Stimulated activated CD4-positive, alpha-beta T cell treated with anti-CD3 and anti-CD28 coated beads, Interleukin-1b, Interleukin-23, amount 100 ng/mL, for 48 hours (primary cell): ENCODE measurements around the gene SLC35E2B.
"Not testable (repeated sequence)": the region's sequence is repeated elsewhere in the genome, so short reads cannot be mapped to it uniquely, and the experiment has no call there.

Experiments
- DNase-seq: peaks from one replicate; pipeline ENCODE4 v3.0.0-alpha.2; 2020

The SLC35E2B gene

GRCh38 chr1:1692714-1693647, at the start of gene SLC35E2B:
Gene SLC35E2B, minus strand, starts transcription at chr1:1692795. Its CDS starts 16,096 bp downstream, at chr1:1676699.
- DNase-seq = peak; percentile 94

GRCh38 chr1:1741013-1741412, 48.4 kb upstream of the SLC35E2B start:
- not testable (repeated sequence) for DNase-seq

GRCh38 chr1:1738799-1739337, 46.3 kb upstream of the SLC35E2B start:
- DNase-seq = not testable (repeated sequence)

- not testable (repeated sequence) for DNase-seq
Measured at GRCh38 chr1:1737675-1738590, 45.3 kb upstream of the SLC35E2B start.

GRCh38 chr1:1732381-1732780, 39.8 kb upstream of the SLC35E2B start:
- DNase-seq = no peak

- DNase-seq = no peak
Measured at GRCh38 chr1:1730870-1731269, 38.3 kb upstream of the SLC35E2B start.

GRCh38 chr1:1730230-1730629, 37.6 kb upstream of the SLC35E2B start:
- not testable (repeated sequence) for DNase-seq

GRCh38 chr1:1729116-1729816, 36.7 kb upstream of the SLC35E2B start:
- not testable (repeated sequence) for DNase-seq

GRCh38 chr1:1728308-1729005, 35.9 kb upstream of the SLC35E2B start:
- DNase-seq = not testable (repeated sequence)

- not testable (repeated sequence) for DNase-seq
Measured at GRCh38 chr1:1727131-1727651, 34.6 kb upstream of the SLC35E2B start.

- not testable (repeated sequence) for DNase-seq
Measured at GRCh38 chr1:1726088-1726487, 33.5 kb upstream of the SLC35E2B start.

- DNase-seq = peak; percentile 100
Measured at GRCh38 chr1:1724035-1724864, 31.7 kb upstream of the SLC35E2B start, which contains the start of gene CDK11A. Gene CDK11A, minus strand, starts transcription at chr1:1724357. Its CDS starts 1,539 bp downstream, at chr1:1722818.

GRCh38 chr1:1721201-1721600, 28.6 kb upstream of the SLC35E2B start:
- DNase-seq = no peak

- not testable (repeated sequence) for DNase-seq
Measured at GRCh38 chr1:1715109-1715883, 22.7 kb upstream of the SLC35E2B start.

- DNase-seq = not testable (repeated sequence)
Measured at GRCh38 chr1:1707897-1708296, 15.3 kb upstream of the SLC35E2B start.

GRCh38 chr1:1707241-1707640, 14.6 kb upstream of the SLC35E2B start:
- not testable (repeated sequence) for DNase-seq

- DNase-seq = not testable (repeated sequence)
Measured at GRCh38 chr1:1705623-1706022, 13.0 kb upstream of the SLC35E2B start.

GRCh38 chr1:1704284-1704957, 11.8 kb upstream of the SLC35E2B start:
- not testable (repeated sequence) for DNase-seq

GRCh38 chr1:1703796-1704195, 11.2 kb upstream of the SLC35E2B start:
- DNase-seq = no peak
